Neural progenitor cell (in vitro differentiated cells): ENCODE results near the gene ZNF221. TPM values are rescaled to one million over a fixed set of nuclear protein-coding genes. Genes with fewer than 3 reads are reported as not detected.
A peak's percentile ranks its signal among the peaks of the same experiment; 100 is the strongest.

ENCODE experiments used
- DNase-seq: peaks from one replicate; pipeline ENCODE4 v3.0.0-alpha.2; 2016; ENCODE audit warnings: low spot score
- H2AFZ ChIP-seq: fragments of 200-600 bp; sonication (generic); replicated peaks from 2 replicates; pipeline ENCODE4 v1.6.1; 2016; ENCODE audit warnings: antibody characterized with exemption
- H3F3A ChIP-seq: fragments of 200-600 bp; sonication (generic); 2 replicates; pipeline ENCODE4 v1.6.1; 2016; ENCODE audit warnings: antibody characterized with exemption, low read depth
- H3K27ac ChIP-seq: fragments of 200-600 bp; sonication (generic); 2 replicates; pipeline ENCODE4 v1.5.1; 2016; ENCODE audit warnings: mild to moderate bottlenecking
- H3K27me3 ChIP-seq: fragments of 200-600 bp; sonication (generic); 2 replicates; pipeline ENCODE4 v1.6.1; 2016; ENCODE audit warnings: mild to moderate bottlenecking, moderate library complexity
- H3K36me3 ChIP-seq: fragments of 200-600 bp; sonication (generic); 2 replicates; pipeline ENCODE4 v1.5.1; 2016
- H3K4me1 ChIP-seq: fragments of 200-600 bp; sonication (generic); 2 replicates; pipeline ENCODE4 v1.6.1; 2016; ENCODE audit warnings: mixed run types
- H3K4me2 ChIP-seq: fragments of 200-600 bp; sonication (generic); 2 replicates; pipeline ENCODE4 v1.6.1; 2016
- H3K4me3 ChIP-seq: fragments of 200-600 bp; sonication (generic); 2 replicates; pipeline ENCODE4 v1.5.1; 2016
- H3K79me2 ChIP-seq: fragments of 200-600 bp; sonication (generic); 2 replicates; pipeline ENCODE4 v1.6.1; 2016; ENCODE audit warnings: low read depth
- H3K9ac ChIP-seq: fragments of 200-600 bp; sonication (generic); 2 replicates; pipeline ENCODE4 v1.6.1; 2016
- H3K9me3 ChIP-seq: fragments of 200-600 bp; sonication (generic); 2 replicates; pipeline ENCODE4 v1.5.1; 2016; ENCODE audit warnings: low read depth
- H4K20me1 ChIP-seq: fragments of 200-600 bp; sonication (generic); 2 replicates; pipeline ENCODE4 v1.6.1; 2016; ENCODE audit warnings: low read depth
- H3K27ac Mint-ChIP-seq: 3 replicates; pipeline ENCODE4 v1.8.0; 2021; ENCODE audit warnings: mixed read lengths
- H3K27me3 Mint-ChIP-seq: 2 replicates; pipeline ENCODE4 v1.8.0; 2022; ENCODE audit warnings: low read depth, mild to moderate bottlenecking, inconsistent platforms, moderate library complexity, mixed read lengths; ENCODE audit not compliant: insufficient read depth
- H3K36me3 Mint-ChIP-seq: 3 replicates; pipeline ENCODE4 v1.8.0; 2021; ENCODE audit warnings: mixed read lengths
- H3K4me1 Mint-ChIP-seq: 3 replicates; pipeline ENCODE4 v1.8.0; 2021; ENCODE audit warnings: mixed read lengths
- H3K4me3 Mint-ChIP-seq: 3 replicates; pipeline ENCODE4 v1.8.0; 2021; ENCODE audit warnings: mild to moderate bottlenecking, moderate library complexity, mixed read lengths
- H3K9me3 Mint-ChIP-seq: 3 replicates; pipeline ENCODE4 v1.8.0; 2020; ENCODE audit warnings: mixed read lengths
- EZH2 ChIP-seq: fragments of 200-600 bp; sonication (generic); IDR thresholded peaks from 2 replicates; pipeline ENCODE4 v1.6.1; 2017; ENCODE audit warnings: antibody characterized with exemption, mild to moderate bottlenecking, moderate library complexity
- EZH2phosphoT487 ChIP-seq: fragments of 200-600 bp; sonication (generic); IDR thresholded peaks from 2 replicates; pipeline ENCODE4 v1.6.1; 2017; ENCODE audit warnings: antibody characterized with exemption
- total RNA-seq: library from RNA; depleted of rRNA; stranded (reverse); fragments of >200 nt; gene quantifications from 2 replicates; pipeline ENCODE4 v1.2.3, GENCODE V29; 2015; ENCODE audit warnings: low replicate concordance
- TF ChIP-seq, protein P1 (sequence below): fragments of 200-600 bp; sonication (generic); IDR thresholded peaks from 2 replicates; pipeline ENCODE4 v1.5.1; 2017; ENCODE audit warnings: antibody characterized with exemption, mild to moderate bottlenecking

The ZNF221 gene
- total RNA-seq, 1 donor from 2014 or later = 12.2 TPM

DNA sequence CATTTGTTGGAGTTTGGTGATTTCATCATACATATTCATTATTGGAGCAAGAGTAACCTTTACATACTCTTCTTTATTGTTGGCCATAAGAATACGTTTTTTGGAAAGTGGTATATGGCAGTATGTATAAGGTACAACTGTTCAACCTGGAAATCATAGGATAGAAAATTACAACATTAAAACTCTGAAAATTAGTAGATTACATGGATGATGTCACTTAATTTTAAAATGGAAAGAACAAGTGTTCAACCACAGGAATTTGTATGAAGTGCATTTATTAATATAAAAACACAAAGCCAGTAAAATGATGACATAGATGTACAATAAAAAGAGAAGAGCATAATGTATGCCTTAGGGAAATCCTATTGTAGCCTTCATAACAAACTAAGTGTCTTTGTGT is 25.7 kb downstream of the ZNF221 start:
- H3K4me1 Mint-ChIP-seq = no peaks in the 10 kb centered on the region
- Histone ChIP-seq H3K4me1 (no peaks in the 10 kb centered on the region), H2AFZ (no peak overlapping the region), H3K9ac (no peak overlapping the region), H3K27ac (no peak overlapping the region), H4K20me1 (no peaks in the 10 kb centered on the region), H3K4me2 (no peak overlapping the region), H3K4me3 (no peak overlapping the region), H3K9me3 (peaks cover 58% of the 10 kb centered on the region), H3K36me3 (no peaks in the 10 kb centered on the region), H3K79me2 (no peaks in the 10 kb centered on the region), H3K27me3 (no peaks in the 10 kb centered on the region), H3F3A (peaks cover 9% of the 10 kb centered on the region)
- no peak overlapping the region for H3K4me3 Mint-ChIP-seq
- peaks cover 70% of the 10 kb centered on the region for H3K9me3 Mint-ChIP-seq
- no peak overlapping the region for H3K27ac Mint-ChIP-seq
- H3K27me3 Mint-ChIP-seq = peaks cover 7% of the 10 kb centered on the region
- TF ChIP-seq EZH2 (no peak), EZH2phosphoT487 (no peak)
- TF ChIP-seq, protein P1, sequence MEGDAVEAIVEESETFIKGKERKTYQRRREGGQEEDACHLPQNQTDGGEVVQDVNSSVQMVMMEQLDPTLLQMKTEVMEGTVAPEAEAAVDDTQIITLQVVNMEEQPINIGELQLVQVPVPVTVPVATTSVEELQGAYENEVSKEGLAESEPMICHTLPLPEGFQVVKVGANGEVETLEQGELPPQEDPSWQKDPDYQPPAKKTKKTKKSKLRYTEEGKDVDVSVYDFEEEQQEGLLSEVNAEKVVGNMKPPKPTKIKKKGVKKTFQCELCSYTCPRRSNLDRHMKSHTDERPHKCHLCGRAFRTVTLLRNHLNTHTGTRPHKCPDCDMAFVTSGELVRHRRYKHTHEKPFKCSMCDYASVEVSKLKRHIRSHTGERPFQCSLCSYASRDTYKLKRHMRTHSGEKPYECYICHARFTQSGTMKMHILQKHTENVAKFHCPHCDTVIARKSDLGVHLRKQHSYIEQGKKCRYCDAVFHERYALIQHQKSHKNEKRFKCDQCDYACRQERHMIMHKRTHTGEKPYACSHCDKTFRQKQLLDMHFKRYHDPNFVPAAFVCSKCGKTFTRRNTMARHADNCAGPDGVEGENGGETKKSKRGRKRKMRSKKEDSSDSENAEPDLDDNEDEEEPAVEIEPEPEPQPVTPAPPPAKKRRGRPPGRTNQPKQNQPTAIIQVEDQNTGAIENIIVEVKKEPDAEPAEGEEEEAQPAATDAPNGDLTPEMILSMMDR = no peak
- H3K36me3 Mint-ChIP-seq = peaks cover 36% of the 10 kb centered on the region
- DNase-seq = no peak

DNA sequence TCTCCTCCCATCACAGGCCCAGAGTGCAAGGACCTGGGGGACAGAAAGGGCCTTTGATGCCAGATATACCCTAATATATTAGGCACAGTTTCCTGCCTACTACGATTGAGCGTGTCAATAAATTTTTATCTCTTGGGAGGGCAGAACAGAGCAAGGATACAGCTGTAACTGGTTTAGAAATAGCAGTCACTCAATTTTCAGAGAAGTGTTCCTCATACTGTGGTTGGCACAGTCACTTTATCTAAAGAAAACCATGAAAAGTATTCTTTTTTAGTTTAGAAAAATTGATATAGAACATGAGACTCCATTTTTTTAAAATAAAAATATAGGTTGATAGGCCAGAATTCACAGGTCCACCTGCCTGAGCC is 32.5 kb downstream of the ZNF221 start:
- peaks cover 5% of the 10 kb centered on the region for H3K79me2 ChIP-seq

DNA sequence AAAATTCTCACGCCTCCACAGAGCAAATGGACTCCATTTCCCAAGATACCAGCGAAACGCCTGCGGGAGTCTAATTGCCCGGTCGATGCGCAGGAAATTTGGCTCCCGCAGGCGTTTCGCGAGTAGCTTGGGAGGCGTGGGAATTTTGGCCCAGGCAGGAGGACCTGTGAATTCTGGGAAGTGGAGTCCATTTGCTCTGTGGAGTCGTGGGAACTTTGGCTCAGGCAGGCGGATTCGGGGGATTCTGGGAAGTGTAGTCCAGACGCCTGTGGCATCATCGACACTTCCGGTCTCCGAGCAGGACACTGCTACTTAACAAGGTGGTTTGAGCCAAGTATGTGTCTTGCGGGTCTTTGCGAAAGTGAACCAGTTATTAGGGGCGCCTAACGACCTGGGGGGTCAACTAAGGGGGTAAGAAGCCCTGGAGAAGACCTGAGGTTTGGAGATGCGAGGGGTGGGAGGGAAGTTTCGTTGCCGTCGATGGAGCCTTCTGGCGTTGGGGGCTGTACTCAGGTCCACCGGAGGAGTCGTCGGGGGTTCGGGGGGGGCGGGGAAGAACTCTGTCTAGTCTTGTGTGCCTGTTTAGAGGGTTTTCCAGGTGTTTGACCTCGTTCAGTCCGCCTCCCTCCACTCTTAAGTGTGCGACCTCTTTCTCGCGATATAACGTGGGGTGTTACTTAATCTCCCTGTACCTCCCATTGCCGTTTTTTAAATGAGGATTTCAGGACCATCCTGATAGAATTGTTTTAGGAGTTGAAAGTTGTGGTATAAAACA is 33.1 kb downstream of the ZNF221 start, which contains the start of gene ZNF155:
ZNF155 (plus strand) TSS at position 277 of the 775 bp plus-strand sequence. CDS start 4,356 bp downstream, outside the sequence.
- peak within 1 kb of the TSS; percentile 90 for H2AFZ ChIP-seq
- DNase-seq = peak; percentile 95
- Mint-ChIP-seq H3K4me1 (no peaks in the 10 kb centered on the region), H3K27me3 (peaks cover 5% of the 10 kb centered on the region), H3K4me3 (peak within 1 kb of the TSS; percentile 92), H3K27ac (no peak within 1 kb of the TSS), H3K9me3 (peaks cover 26% of the 10 kb centered on the region), H3K36me3 (peaks cover 11% of the 10 kb centered on the region)
- no peaks in the 10 kb centered on the region for H4K20me1 ChIP-seq
- H3K9me3 ChIP-seq = no peaks in the 10 kb centered on the region
- H3K27me3 ChIP-seq = no peaks in the 10 kb centered on the region
- peak within 1 kb of the TSS; percentile 83 for H3K4me2 ChIP-seq
- H3K79me2 ChIP-seq = peaks cover 5% of the 10 kb centered on the region
- TF ChIP-seq EZH2phosphoT487 (no peak), EZH2 (no peak)
- TF ChIP-seq, protein P1 = no peak
- no peaks in the 10 kb centered on the region for H3K36me3 ChIP-seq
- H3K27ac ChIP-seq = no peak within 1 kb of the TSS
- no peaks in the 10 kb centered on the region for H3K4me1 ChIP-seq
- no peaks in the 10 kb centered on the region for H3F3A ChIP-seq
- peak within 1 kb of the TSS; percentile 62 for H3K4me3 ChIP-seq
- H3K9ac ChIP-seq = peak within 1 kb of the TSS; percentile 37

More for the DNA sequence above, 32.5 kb downstream of the ZNF221 start:
- H4K20me1 ChIP-seq = no peaks in the 10 kb centered on the region
- no peak overlapping the region for H3K27ac Mint-ChIP-seq
- peak overlapping the region; percentile 83 for H3K4me2 ChIP-seq
- H3K9me3 Mint-ChIP-seq = peaks cover 26% of the 10 kb centered on the region
- H3K4me3 ChIP-seq = peak overlapping the region; percentile 62
- H3K27me3 Mint-ChIP-seq = peaks cover 5% of the 10 kb centered on the region
- no peak overlapping the region for H3K27ac ChIP-seq
- H3K9me3 ChIP-seq = peaks cover 2% of the 10 kb centered on the region
- H3K9ac ChIP-seq = no peak overlapping the region
- TF ChIP-seq EZH2 = no peak
- no peaks in the 10 kb centered on the region for H3K4me1 Mint-ChIP-seq
- H3K27me3 ChIP-seq = no peaks in the 10 kb centered on the region
- H2AFZ ChIP-seq = no peak overlapping the region
- H3F3A ChIP-seq = no peaks in the 10 kb centered on the region
- H3K4me1 ChIP-seq = no peaks in the 10 kb centered on the region
- H3K4me3 Mint-ChIP-seq = peak overlapping the region; percentile 75
- DNase-seq = no peak
- no peaks in the 10 kb centered on the region for H3K36me3 ChIP-seq
- peaks cover 7% of the 10 kb centered on the region for H3K36me3 Mint-ChIP-seq

DNA sequence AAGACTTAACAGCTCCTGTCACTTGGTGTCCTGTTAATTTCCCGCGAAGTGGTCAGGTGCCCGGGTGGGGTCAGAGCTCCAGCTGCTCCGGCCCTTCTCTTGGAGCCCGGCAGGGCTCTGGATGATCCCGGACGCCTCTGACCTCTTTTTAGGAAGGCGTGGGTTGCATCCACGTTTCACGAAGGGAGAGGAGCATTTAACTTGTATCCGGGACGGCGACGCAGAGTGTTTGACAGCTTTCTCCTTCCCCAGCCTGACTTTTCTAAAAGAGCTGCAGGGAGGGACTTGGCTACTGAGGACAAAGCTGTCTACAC is 33.6 kb downstream of the ZNF221 start:
- no peak for DNase-seq
- H3K79me2 ChIP-seq = peaks cover 5% of the 10 kb centered on the region
- TF ChIP-seq, protein P1 = no peak
- no peak for TF ChIP-seq EZH2phosphoT487
- no peak for TF ChIP-seq EZH2
- H3K4me2 ChIP-seq = peak overlapping the region; percentile 83
- H3K27me3 ChIP-seq = no peaks in the 10 kb centered on the region
- peaks cover 15% of the 10 kb centered on the region for H3K36me3 Mint-ChIP-seq
- peaks cover 5% of the 10 kb centered on the region for H3K27me3 Mint-ChIP-seq
- H3K27ac ChIP-seq = no peak overlapping the region
- peak overlapping the region; percentile 90 for H2AFZ ChIP-seq
- peak overlapping the region; percentile 62 for H3K4me3 ChIP-seq
- peak overlapping the region; percentile 92 for H3K4me3 Mint-ChIP-seq
- H3K27ac Mint-ChIP-seq = no peak overlapping the region
- no peaks in the 10 kb centered on the region for H3K4me1 ChIP-seq
- no peaks in the 10 kb centered on the region for H3K9me3 ChIP-seq
- peak overlapping the region; percentile 37 for H3K9ac ChIP-seq
- no peaks in the 10 kb centered on the region for H3K4me1 Mint-ChIP-seq
- H3F3A ChIP-seq = no peaks in the 10 kb centered on the region
- no peaks in the 10 kb centered on the region for H3K36me3 ChIP-seq
- peaks cover 23% of the 10 kb centered on the region for H3K9me3 Mint-ChIP-seq
- no peaks in the 10 kb centered on the region for H4K20me1 ChIP-seq
